ENCODE results near the gene ATG16L1.

ATG16L1 gene

GRCh38 chr2:233261819-233262555, 10.5 kb downstream of the ATG16L1 start:
- DNase-seq, result no peak

GRCh38 chr2:233262562-233262961, 11.1 kb downstream of the ATG16L1 start:
- no peak for DNase-seq

- no peak for DNase-seq
These were observed 11.6 kb downstream of the ATG16L1 start for GRCh38 chr2:233263045-233263570.

- no peak for DNase-seq
These were observed 13.2 kb downstream of the ATG16L1 start for GRCh38 chr2:233264667-233265066.

- DNase-seq, result no peak
These were observed 14.5 kb downstream of the ATG16L1 start for GRCh38 chr2:233265899-233266431.

- DNase-seq, result no peak
These were observed 15.0 kb downstream of the ATG16L1 start for GRCh38 chr2:233266481-233266880.

GRCh38 chr2:233267516-233268245, 16.2 kb downstream of the ATG16L1 start:
- DNase-seq, result no peak

- no peak for DNase-seq
These were observed 18.9 kb downstream of the ATG16L1 start for GRCh38 chr2:233270366-233270765.

GRCh38 chr2:233270951-233271350, 19.5 kb downstream of the ATG16L1 start:
- no peak for DNase-seq

- DNase-seq, result no peak
These were observed 20.2 kb downstream of the ATG16L1 start for GRCh38 chr2:233271693-233272092.

GRCh38 chr2:233273120-233273519, 21.6 kb downstream of the ATG16L1 start:
- DNase-seq, result no peak

- DNase-seq, result no peak
These were observed 23.8 kb downstream of the ATG16L1 start for GRCh38 chr2:233275223-233275622.

GRCh38 chr2:233278921-233279320, 27.4 kb downstream of the ATG16L1 start:
- no peak for DNase-seq

- DNase-seq, result no peak
These were observed 28.7 kb downstream of the ATG16L1 start for GRCh38 chr2:233280114-233280693.

- no peak for DNase-seq
These were observed 30.1 kb downstream of the ATG16L1 start for GRCh38 chr2:233281553-233281952.

- DNase-seq, result no peak
These were observed 30.6 kb downstream of the ATG16L1 start for GRCh38 chr2:233281992-233282603.

- DNase-seq, result peak; percentile 7
These were observed 34.4 kb downstream of the ATG16L1 start for GRCh38 chr2:233285921-233286320.

GRCh38 chr2:233287871-233288270, 36.4 kb downstream of the ATG16L1 start:
- DNase-seq, result no peak

- DNase-seq, result peak; percentile 7
These were observed 37.2 kb downstream of the ATG16L1 start for GRCh38 chr2:233288663-233289062.

- DNase-seq, result no peak
These were observed 38.2 kb downstream of the ATG16L1 start for GRCh38 chr2:233289648-233290047.

- DNase-seq, result no peak
These were observed 38.8 kb downstream of the ATG16L1 start for GRCh38 chr2:233290051-233290845.

GRCh38 chr2:233295891-233296290, 44.4 kb downstream of the ATG16L1 start:
- DNase-seq, result no peak

All from fibroblast of skin of back (primary cell).